GM12875 (cell line): ENCODE results near the gene IL17RD.

Experiments
- H3K4me3 ChIP-seq: one replicate; pipeline ENCODE4 v1.5.1; 2011; ENCODE audit warnings: low read depth, low read length, control low read depth
- CTCF ChIP-seq: IDR thresholded peaks from 2 replicates; pipeline ENCODE4 v1.5.1; 2011; ENCODE audit warnings: low read depth, mild to moderate bottlenecking, control low read depth, inconsistent platforms, low read length, moderate library complexity, borderline replicate concordance; ENCODE audit not compliant: insufficient read depth

Gene IL17RD

DNA sequence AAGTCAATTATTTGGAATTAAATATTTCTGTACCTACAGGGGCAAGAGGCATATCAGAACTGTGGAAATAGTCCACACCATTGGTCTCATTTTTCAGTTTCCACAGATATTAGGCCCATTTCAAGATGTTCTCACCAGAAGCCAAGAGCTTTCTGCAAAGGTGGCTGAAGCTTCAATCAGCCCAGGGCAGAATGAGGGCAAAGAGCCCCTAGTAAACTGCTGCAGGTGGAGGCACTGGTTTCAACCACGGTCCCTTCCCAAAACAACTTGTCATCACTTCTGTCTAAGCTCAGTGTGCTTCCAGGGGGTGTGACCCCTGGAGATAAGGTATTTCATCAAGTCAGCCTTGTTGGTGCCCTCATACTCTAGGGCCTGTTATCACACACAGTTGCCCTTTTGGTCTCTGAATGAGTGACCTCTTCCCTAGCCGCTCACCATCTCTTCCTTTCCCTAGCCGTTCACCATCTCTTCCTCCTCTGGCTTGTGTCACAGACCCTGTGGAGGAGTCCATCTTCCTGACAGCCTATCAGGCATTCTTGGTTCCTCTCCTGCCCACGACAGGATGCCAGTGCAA, 21.2 kb downstream of the IL17RD start:
- no peak overlapping the region for H3K4me3 ChIP-seq
- TF ChIP-seq CTCF = no peak

- no peak for TF ChIP-seq CTCF
- H3K4me3 ChIP-seq = no peak overlapping the region
These were observed 22.8 kb downstream of the IL17RD start for GRCh38 chr3:57142411-57142723.

- TF ChIP-seq CTCF = no peak
- H3K4me3 ChIP-seq = no peak overlapping the region
These were observed 23.3 kb downstream of the IL17RD start for GRCh38 chr3:57141719-57142410.

DNA sequence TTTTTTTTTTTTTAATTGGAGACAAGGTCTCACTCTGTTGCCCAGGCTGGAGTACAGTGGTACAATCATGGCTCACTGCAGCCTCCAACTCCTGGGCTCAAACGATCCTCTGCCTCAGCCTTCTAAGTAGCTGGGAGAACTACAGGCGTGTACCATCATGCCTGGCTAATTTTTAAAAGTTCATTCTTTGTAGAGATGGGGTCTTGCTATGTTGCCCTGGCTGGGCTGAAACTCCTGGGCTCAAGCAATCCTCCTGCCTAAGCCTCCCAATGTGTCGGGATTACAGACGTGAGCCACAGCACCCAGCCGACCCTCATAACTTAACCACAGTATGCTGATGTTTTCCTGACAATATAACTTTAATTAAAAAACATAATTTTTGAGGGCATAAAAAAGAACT, 24.3 kb downstream of the IL17RD start:
- no peak overlapping the region for H3K4me3 ChIP-seq
- TF ChIP-seq CTCF = no peak

GRCh38 chr3:57135964-57136719, 29.0 kb downstream of the IL17RD start:
- no peak for TF ChIP-seq CTCF
- H3K4me3 ChIP-seq = no peak overlapping the region

- H3K4me3 ChIP-seq = no peak overlapping the region
- TF ChIP-seq CTCF = no peak
These were observed 32.0 kb downstream of the IL17RD start for GRCh38 chr3:57133157-57133556.

- no peak overlapping the region for H3K4me3 ChIP-seq
- TF ChIP-seq CTCF = no peak
These were observed 32.5 kb downstream of the IL17RD start for GRCh38 chr3:57132674-57133073.
